Activated CD8-positive, alpha-beta T cell treated with anti-CD3 and anti-CD28 coated beads, Interleukin-2, amount 10 ng/mL, durations not matched to agents 7 days and 5 days (primary cell): ENCODE measurements around the gene LCN1. TPM values are rescaled to one million over a fixed set of nuclear protein-coding genes. Genes with fewer than 3 reads are reported as not detected.
"Not testable (repeated sequence)": the region's sequence is repeated elsewhere in the genome, so short reads cannot be mapped to it uniquely, and the experiment has no call there.

ENCODE experiments used
- ATAC-seq: fragments of 150-1000 bp; cut with Tn5 transposase; one replicate; pipeline ENCODE4 v1.10.0; 2021; ENCODE audit warnings: moderate library complexity
- CTCF ChIA-PET: fragments of 350-600 bp; sonication (Branson Sonifier 250); formaldehyde crosslinking; loops from one replicate; lab custom pipeline; 2021; ENCODE audit warnings: antibody characterized with exemption; lab: Charles Lee
- POLR2A ChIA-PET: fragments of 350-600 bp; sonication (Branson Sonifier 250); formaldehyde crosslinking; loops from one replicate; lab custom pipeline; 2021; ENCODE audit warnings: antibody characterized with exemption; lab: Charles Lee
- DNase-seq: peaks from one replicate; pipeline ENCODE4 v3.0.0-alpha.2; 2020
- H3K27ac Mint-ChIP-seq: one replicate; pipeline ENCODE4 v1.8.0; 2021; ENCODE audit warnings: mild to moderate bottlenecking, mixed read lengths
- H3K27me3 Mint-ChIP-seq: one replicate; pipeline ENCODE4 v1.8.0; 2021; ENCODE audit warnings: low read depth, mixed read lengths
- H3K36me3 Mint-ChIP-seq: one replicate; pipeline ENCODE4 v1.8.0; 2021; ENCODE audit warnings: low read depth, mixed read lengths
- H3K4me1 Mint-ChIP-seq: one replicate; pipeline ENCODE4 v1.8.0; 2021; ENCODE audit warnings: low read depth, mixed read lengths
- H3K4me3 Mint-ChIP-seq: one replicate; pipeline ENCODE4 v1.8.0; 2021; ENCODE audit warnings: mild to moderate bottlenecking, mixed read lengths
- H3K9me3 Mint-ChIP-seq: one replicate; pipeline ENCODE4 v1.8.0; 2022; ENCODE audit warnings: mixed read lengths; ENCODE audit not compliant: insufficient read depth
- total RNA-seq, 2 experiments: library from RNA; stranded (reverse); gene quantifications; one replicate each; pipeline ENCODE4 v1.2.3, GENCODE V29; 2021

LCN1 gene
- total RNA-seq, 2 experiments from 2014 or later, result not detected

GRCh38 chr9:135512241-135512603 lies 9.0 kb upstream of the LCN1 start:
- peaks cover 15% of the 10 kb centered on the region for H3K4me1 Mint-ChIP-seq
- DNase-seq (no peak), ATAC-seq (no peak)
- peaks cover 7% of the 10 kb centered on the region for H3K9me3 Mint-ChIP-seq
- H3K27me3 Mint-ChIP-seq, result peaks cover 14% of the 10 kb centered on the region
- ChIA-PET POLR2A (no interaction called here), CTCF (interaction anchor here (1.3 kb wide), 1 partner anchor 18 kb away, joined by 3 read pairs; no protein-coding TSS in a partner anchor)
- H3K4me3 Mint-ChIP-seq, result no peak overlapping the region
- H3K27ac Mint-ChIP-seq, result no peak overlapping the region
- no peaks in the 10 kb centered on the region for H3K36me3 Mint-ChIP-seq

- ChIA-PET CTCF (interaction anchor here (1.3 kb wide), 1 partner anchor 17 kb away, joined by 3 read pairs; no protein-coding TSS in a partner anchor), POLR2A (no interaction called here)
- H3K4me3 Mint-ChIP-seq, result no peak overlapping the region
- ATAC-seq (no peak), DNase-seq (no peak)
- no peak overlapping the region for H3K27ac Mint-ChIP-seq
- H3K4me1 Mint-ChIP-seq, result peaks cover 15% of the 10 kb centered on the region
- H3K9me3 Mint-ChIP-seq, result peaks cover 7% of the 10 kb centered on the region
- no peaks in the 10 kb centered on the region for H3K36me3 Mint-ChIP-seq
- H3K27me3 Mint-ChIP-seq, result peaks cover 19% of the 10 kb centered on the region
These were observed 8.3 kb upstream of the LCN1 start for GRCh38 chr9:135512904-135513303.

GRCh38 chr9:135513351-135513846 lies 7.8 kb upstream of the LCN1 start:
- ATAC-seq (no peak), DNase-seq (no peak)
- Mint-ChIP-seq H3K4me3 (no peak overlapping the region), H3K27me3 (peaks cover 22% of the 10 kb centered on the region), H3K27ac (no peak overlapping the region), H3K36me3 (no peaks in the 10 kb centered on the region), H3K9me3 (peaks cover 7% of the 10 kb centered on the region), H3K4me1 (peaks cover 15% of the 10 kb centered on the region)
- ChIA-PET POLR2A (no interaction called here), CTCF (interaction anchor here (1.3 kb wide), 1 partner anchor 17 kb away, joined by 3 read pairs; no protein-coding TSS in a partner anchor)

GRCh38 chr9:135513906-135514305 lies 7.3 kb upstream of the LCN1 start:
- H3K36me3 Mint-ChIP-seq, POLR2A ChIA-PET, H3K4me3 Mint-ChIP-seq, ATAC-seq, H3K9me3 Mint-ChIP-seq, CTCF ChIA-PET, H3K27ac Mint-ChIP-seq, DNase-seq: not testable (repeated sequence)
- Mint-ChIP-seq H3K27me3 (peaks cover 23% of the 10 kb centered on the region), H3K4me1 (peaks cover 15% of the 10 kb centered on the region)

- Mint-ChIP-seq H3K9me3 (no peaks in the 10 kb centered on the region), H3K36me3 (no peaks in the 10 kb centered on the region), H3K4me1 (peaks cover 15% of the 10 kb centered on the region), H3K4me3 (no peak overlapping the region), H3K27ac (no peak overlapping the region), H3K27me3 (peaks cover 23% of the 10 kb centered on the region)
- CTCF ChIA-PET, result interaction anchor here (0.8 kb wide), 1 partner anchor 10 kb away, joined by 3 read pairs; no protein-coding TSS in a partner anchor
- POLR2A ChIA-PET, result no interaction called here
- DNase-seq (no peak), ATAC-seq (no peak)
These were observed 6.7 kb upstream of the LCN1 start for GRCh38 chr9:135514342-135515082.

GRCh38 chr9:135515083-135515951 lies 5.9 kb upstream of the LCN1 start:
- ChIA-PET CTCF (interaction anchor here (0.8 kb wide), 1 partner anchor 11 kb away, joined by 3 read pairs; no protein-coding TSS in a partner anchor), POLR2A (no interaction called here)
- ATAC-seq (no peak), DNase-seq (no peak)
- no peaks in the 10 kb centered on the region for H3K36me3 Mint-ChIP-seq
- H3K4me3 Mint-ChIP-seq, result no peak overlapping the region
- peaks cover 15% of the 10 kb centered on the region for H3K4me1 Mint-ChIP-seq
- H3K27me3 Mint-ChIP-seq, result peaks cover 25% of the 10 kb centered on the region
- H3K27ac Mint-ChIP-seq, result no peak overlapping the region
- H3K9me3 Mint-ChIP-seq, result no peaks in the 10 kb centered on the region

- ChIA-PET POLR2A (no interaction called here), CTCF (no interaction called here)
- Mint-ChIP-seq H3K9me3 (no peaks in the 10 kb centered on the region), H3K4me3 (no peak overlapping the region), H3K4me1 (peaks cover 11% of the 10 kb centered on the region), H3K36me3 (no peaks in the 10 kb centered on the region), H3K27me3 (peaks cover 25% of the 10 kb centered on the region), H3K27ac (no peak overlapping the region)
- DNase-seq (no peak), ATAC-seq (no peak)
These were observed 4.9 kb upstream of the LCN1 start for GRCh38 chr9:135516132-135516860.

- Mint-ChIP-seq H3K4me1 (peaks cover 5% of the 10 kb centered on the region), H3K4me3 (no peak overlapping the region), H3K27me3 (peaks cover 22% of the 10 kb centered on the region), H3K9me3 (no peaks in the 10 kb centered on the region), H3K27ac (no peak overlapping the region), H3K36me3 (no peaks in the 10 kb centered on the region)
- ChIA-PET CTCF (interaction anchor here (1.0 kb wide), 1 partner anchor 48 kb away, joined by 3 read pairs; no protein-coding TSS in a partner anchor), POLR2A (no interaction called here)
- DNase-seq, result no peak
- no peak for ATAC-seq
These were observed 3.8 kb upstream of the LCN1 start for GRCh38 chr9:135517407-135517822.

DNA sequence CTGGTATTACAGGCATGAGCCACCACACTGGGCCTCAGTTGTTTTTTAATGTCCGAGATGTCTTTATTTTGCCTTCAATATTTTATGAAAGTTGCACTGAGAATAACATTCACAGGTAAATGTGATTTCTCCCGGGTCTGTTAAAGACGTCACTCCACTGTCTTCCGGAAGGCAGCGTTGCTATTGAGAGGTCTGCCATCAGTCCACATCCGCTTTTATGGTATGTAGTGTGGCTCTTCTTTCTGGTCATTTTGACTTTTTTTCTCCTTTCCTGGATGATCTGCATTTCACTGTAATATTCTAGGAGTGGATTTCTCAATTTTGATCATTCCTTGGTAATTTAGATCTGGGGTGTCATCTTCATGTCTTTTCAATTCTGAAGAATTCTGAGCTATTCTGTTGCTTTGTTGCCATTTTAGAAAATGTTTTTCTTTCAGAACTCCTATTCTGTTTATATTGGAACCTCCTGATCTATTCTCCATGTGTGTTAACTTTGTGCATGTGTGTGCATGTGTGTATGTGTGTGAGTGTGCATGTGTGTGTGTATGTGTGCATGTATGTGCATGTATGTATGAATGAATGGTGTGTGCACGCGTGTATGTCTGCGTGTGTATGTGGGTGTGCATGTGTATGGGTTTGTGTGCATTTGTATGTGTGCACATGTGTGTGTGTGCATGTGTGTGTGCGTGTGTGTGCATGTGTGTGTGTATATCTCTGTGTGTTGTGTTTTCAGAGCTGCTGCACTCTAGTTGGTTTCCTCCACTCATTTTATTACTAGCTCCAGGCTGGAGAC lies 1.9 kb upstream of the LCN1 start:
- Mint-ChIP-seq H3K27me3 (peaks cover 18% of the 10 kb centered on the region), H3K9me3 (no peaks in the 10 kb centered on the region), H3K4me3 (no peak overlapping the region), H3K27ac (no peak overlapping the region), H3K36me3 (no peaks in the 10 kb centered on the region), H3K4me1 (peaks cover 5% of the 10 kb centered on the region)
- POLR2A ChIA-PET, result no interaction called here
- CTCF ChIA-PET, result no interaction called here
- no peak for DNase-seq
- no peak for ATAC-seq

DNA sequence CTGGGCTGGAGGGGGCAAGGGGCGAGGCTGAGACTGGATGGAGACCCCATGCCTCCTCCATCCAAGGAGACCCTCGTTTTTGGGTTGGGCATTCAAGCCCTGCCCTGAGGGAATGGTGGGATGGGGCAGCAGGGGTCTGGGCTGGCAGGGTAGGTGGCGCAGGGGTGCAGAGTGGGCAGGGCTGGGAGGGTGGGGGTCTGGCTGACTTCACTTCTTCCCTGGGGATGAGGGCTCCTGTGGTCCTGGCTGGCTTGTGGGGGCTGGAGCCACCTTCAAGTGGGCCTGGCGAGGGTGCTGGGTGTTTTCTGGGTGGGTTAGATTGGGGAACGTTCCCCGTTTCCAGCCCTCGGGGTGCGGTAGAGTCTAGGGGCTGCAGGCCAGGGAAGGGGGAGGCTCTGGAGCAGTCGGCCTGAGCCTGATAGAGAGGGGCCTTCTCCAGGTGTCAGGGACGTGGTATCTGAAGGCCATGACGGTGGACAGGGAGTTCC lies 412 bp downstream of the LCN1 start:
- ChIA-PET CTCF (no interaction called here), POLR2A (no interaction called here)
- Mint-ChIP-seq H3K4me1 (no peaks in the 10 kb centered on the region), H3K4me3 (no peak overlapping the region), H3K27me3 (peaks cover 18% of the 10 kb centered on the region), H3K9me3 (no peaks in the 10 kb centered on the region), H3K36me3 (no peaks in the 10 kb centered on the region), H3K27ac (no peak overlapping the region)
- ATAC-seq (no peak), DNase-seq (no peak)
